ENCODE measurements around the gene FAM20B.
"Not testable (repeated sequence)": the region's sequence is repeated elsewhere in the genome, so short reads cannot be mapped to it uniquely, and the experiment has no call there.

FAM20B gene, protein sequence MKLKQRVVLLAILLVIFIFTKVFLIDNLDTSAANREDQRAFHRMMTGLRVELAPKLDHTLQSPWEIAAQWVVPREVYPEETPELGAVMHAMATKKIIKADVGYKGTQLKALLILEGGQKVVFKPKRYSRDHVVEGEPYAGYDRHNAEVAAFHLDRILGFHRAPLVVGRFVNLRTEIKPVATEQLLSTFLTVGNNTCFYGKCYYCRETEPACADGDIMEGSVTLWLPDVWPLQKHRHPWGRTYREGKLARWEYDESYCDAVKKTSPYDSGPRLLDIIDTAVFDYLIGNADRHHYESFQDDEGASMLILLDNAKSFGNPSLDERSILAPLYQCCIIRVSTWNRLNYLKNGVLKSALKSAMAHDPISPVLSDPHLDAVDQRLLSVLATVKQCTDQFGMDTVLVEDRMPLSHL

DNA sequence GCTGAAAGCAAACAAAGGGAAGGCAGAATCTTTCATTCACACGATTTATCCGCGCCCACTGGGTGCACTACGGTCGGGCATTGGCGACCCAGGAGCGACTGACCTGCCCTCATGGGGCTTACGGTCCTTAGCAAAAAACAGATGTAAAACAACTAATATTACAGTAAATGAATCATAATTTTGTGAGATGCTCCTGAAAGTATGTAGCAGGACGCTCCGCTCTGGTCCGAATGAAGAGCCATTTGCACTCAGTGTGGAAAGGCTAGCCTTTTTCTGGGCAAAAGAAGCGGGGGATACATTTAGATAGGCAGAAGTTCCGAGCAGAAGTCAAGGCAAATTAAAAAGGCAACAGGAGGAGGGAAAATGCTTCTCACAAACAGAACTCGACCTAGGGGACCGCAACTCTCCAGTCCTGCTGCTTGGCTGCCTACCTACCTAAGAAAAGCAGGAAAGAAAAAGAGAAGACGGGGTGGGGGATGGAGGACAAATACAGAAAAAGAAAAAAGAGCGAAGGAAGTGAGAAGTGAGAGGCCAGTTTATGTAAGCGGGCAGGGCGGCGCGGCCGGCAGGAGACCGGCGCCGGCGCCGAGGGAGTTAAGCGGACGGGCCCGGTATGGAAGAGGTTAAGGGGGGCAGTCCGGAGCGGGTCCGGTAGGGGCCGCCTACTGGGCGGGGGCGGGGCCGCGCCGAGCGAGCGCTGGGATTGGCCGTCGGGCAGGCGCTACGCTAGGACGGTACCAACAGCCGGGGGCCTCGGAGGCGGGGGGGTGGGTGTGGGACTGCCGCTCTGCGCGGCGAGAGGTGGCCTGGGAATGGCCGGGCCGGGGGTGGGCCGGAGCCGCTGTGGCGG is at the start of gene FAM20B:
TSS of gene FAM20B (plus strand) at position 770 of the 850 bp plus-strand sequence. CDS start 17,954 bp downstream, outside the sequence.
- in situ Hi-C loops (cut with MboI; ENCODE audit: low sequenced_read_pairs) = no loop called here

DNA sequence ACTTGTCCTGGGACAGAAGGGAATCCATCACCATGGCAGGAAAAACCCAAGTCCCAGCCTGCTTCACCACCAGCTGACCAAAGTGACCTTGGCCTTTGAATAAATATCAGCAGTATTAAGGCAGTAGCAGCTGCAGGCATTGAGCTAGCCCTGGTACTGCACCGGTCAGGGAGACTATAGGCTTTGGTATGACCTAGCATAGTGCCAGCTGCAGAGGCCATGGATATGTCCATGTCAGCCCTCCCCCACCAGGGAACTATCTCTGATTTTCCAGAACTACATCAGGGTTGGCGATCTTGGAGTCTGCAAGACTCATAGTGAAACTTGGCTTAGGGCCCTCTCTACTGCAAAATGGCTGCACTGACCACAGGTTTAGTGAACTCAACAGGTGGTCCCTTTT is 49.2 kb upstream of the FAM20B start:
- in situ Hi-C loops (cut with MboI; ENCODE audit: low sequenced_read_pairs) = no loop called here

DNA sequence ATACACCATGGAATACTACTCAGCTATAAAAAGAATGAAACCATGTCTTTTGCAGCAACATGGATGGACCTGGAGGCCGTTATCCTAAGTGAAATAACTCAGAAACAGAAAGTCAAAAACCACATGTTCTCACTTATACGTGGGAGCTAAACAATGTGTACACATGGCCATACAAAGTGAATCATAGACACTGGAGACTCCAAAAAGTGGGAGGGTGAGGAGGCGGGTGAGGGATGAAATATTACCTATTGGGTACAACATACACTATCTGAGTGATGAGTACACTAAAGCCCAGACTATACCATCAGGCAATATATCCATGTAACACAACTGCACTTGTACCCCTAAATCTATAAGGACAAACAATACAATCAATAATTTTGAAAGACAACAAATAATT is 39.5 kb upstream of the FAM20B start:
- in situ Hi-C loops (cut with MboI; ENCODE audit: low sequenced_read_pairs) = no loop called here

DNA sequence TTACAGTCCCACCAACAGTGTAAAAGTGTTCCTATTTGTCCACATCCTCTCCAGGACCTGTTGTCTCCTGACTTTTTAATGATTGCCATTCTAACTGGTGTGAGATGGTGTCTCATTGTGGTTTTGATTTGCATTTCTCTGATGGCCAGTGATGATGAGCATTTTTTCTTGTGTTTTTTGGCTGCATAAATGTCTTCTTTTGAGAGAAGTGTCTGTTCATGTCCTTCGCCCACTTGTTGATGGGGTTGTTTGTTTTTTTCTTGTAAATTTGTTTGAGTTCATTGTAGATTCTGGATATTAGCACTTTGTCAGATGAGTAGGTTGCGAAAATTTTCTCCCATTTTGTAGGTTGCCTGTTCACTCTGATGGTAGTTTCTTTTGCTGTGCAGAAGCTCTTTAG is 37.5 kb upstream of the FAM20B start:
- in situ Hi-C loops (cut with MboI; ENCODE audit: low sequenced_read_pairs) = not testable (repeated sequence)

DNA sequence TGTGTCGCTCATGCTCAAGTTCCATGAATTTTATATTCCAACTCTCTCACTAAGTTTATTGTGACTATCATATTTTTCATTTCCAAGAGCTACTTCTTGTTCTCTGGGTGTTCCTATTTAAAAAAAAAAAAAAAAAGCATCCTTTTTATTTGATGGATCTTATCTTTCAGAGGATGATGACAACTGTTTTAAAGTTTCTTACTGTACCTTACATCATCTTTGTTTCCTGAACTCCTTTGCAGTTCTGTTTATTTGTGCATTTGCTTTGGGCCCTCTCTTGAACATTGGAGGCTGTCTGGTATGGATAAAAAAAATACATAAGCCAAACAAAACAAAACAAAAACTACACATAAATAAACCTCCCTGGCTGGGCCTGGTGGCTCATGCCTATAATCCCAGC is 32.1 kb upstream of the FAM20B start:
- in situ Hi-C loops (cut with MboI; ENCODE audit: low sequenced_read_pairs) = no loop called here

DNA sequence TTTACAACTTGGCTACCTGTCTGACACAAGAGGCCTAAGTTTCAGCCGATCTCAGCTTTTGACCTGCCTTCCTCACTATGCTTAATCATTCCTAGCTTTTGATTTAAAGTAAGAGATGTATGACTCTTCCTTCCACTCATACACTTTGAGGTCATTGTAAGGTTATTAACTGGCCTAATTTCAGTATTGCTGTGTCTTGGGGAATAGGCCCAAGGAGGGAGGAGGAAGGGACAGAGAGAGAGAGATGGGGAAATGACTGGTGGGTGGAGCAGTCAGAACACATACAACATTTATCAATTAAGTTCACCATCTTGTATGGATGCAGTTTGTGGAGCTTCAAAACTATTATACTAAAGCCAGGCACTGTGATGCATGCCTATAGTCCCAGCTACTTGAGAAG is 28.3 kb upstream of the FAM20B start:
- in situ Hi-C loops (cut with MboI; ENCODE audit: low sequenced_read_pairs) = loop anchor here (5.0 kb wide), 1 partner anchor 225 kb away; no protein-coding TSS in a partner anchor

DNA sequence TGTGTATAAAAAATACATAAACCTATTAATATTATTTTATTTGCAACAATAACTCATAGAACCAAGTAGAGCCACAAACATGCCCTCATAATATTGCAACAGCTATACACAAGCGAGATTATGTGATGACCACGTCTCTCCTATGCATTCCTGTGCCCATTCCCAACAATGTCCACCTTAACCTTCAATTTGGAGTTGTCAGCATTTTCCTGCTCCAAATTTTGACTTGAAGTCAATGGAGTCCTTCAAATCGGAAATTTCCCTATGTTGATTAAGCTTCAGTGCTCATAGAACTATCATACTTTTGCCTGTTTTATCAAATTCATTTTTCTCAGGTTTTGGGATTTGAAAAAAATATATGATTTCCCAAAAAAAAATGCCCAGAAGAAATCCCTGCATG is 27.4 kb upstream of the FAM20B start:
- in situ Hi-C loops (cut with MboI; ENCODE audit: low sequenced_read_pairs) = loop anchor here (5.0 kb wide), 1 partner anchor 226 kb away; no protein-coding TSS in a partner anchor

DNA sequence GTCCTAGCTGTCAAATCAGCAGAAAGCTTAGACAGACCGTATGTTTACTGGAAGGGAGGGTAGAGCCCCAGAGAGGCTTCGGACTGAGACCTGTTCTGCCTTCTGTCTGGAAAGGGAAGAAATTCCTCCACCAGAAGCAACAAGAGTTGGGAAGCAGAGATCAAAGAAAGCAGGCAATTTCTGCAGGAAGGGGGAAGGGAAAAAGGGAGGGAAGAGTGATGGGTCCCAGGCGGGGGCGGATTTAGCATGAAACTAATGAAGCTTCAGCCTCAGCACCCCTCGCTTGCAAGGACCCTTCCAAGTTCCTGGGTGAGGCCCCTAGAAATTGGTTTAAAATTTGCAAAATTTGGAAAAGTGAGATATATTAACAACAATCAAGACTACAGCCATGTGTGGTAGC is 26.6 kb upstream of the FAM20B start:
- in situ Hi-C loops (cut with MboI; ENCODE audit: low sequenced_read_pairs) = loop anchor here (5.0 kb wide), 1 partner anchor 227 kb away; no protein-coding TSS in a partner anchor

DNA sequence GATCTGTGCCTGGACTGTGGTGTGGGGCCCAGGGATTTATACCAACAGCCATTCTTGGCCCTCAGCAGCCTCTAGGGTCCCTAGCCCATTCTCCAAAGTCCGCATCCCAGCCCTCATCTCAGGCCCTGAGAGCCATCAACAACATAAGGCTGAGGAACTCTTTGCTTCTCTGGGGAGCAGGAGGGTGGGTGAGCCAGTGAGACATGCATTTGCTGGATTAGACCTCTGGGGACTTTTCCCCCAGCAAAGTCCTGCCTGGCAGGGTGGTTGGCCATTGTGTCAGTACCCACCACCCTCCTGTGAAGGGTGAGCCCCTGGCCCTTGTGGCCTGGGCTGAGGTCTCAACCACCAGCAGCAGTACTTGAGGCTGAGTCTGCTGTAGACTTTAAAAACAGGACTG is 24.2 kb upstream of the FAM20B start:
- in situ Hi-C loops (cut with MboI; ENCODE audit: low sequenced_read_pairs) = no loop called here

DNA sequence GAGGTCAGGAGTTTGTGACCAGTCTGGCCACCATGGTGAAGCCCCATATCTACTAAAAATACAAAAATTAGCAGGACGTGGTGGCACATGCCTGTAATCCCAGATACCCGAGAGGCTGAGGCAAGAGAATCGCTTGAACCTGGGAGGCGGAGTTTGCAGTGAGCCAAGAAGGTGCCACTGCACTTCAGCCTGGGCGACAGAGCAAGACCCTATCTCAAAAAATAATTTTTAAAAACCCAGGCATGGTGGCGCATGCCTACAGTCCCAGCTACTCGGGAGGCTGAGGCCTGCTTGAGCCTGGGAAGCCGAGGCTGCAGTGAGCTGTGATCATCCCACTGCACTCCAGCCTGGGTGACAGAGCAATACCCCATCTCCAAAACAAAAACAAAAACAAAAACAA is 23.6 kb upstream of the FAM20B start:
- in situ Hi-C loops (cut with MboI; ENCODE audit: low sequenced_read_pairs) = not testable (repeated sequence)

DNA sequence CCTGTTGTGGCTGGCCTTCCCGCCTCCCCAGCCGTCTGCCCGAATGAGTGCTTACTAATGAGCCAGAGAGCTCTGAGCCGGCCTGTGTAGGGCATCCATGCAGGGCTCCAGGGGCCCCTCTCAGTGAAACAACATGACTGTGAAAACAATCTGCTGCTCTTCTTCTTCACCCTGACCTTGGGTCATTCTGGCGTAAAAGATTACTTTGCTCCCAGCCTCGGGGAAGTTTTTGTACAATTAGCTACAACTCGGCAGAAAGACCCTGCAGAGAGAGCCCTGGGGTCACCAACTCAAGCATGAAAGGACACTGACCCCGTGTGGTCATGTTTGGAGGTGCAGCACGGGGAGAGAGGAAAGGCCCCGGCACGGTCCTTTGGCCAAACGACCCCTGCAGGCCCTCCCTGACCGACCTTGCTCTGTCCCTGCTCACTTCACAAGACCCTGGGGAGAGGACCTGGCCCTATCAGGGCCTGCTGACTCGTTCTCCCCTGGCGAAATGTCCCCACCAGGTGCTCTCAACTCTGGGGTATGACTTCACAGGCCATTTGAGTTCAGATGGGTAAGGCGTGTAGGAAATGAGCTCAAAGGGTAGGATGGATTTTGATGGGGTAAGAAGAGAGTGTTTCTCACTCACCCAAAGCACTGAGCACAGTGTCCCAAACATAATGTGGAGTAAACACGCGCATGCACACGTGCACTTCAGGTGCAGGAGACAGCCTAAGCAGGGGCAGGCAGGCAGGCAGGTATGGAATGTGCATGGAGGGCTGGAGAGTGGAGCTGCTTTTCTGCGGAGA is 22.9 kb upstream of the FAM20B start:
- in situ Hi-C loops (cut with MboI; ENCODE audit: low sequenced_read_pairs) = no loop called here

DNA sequence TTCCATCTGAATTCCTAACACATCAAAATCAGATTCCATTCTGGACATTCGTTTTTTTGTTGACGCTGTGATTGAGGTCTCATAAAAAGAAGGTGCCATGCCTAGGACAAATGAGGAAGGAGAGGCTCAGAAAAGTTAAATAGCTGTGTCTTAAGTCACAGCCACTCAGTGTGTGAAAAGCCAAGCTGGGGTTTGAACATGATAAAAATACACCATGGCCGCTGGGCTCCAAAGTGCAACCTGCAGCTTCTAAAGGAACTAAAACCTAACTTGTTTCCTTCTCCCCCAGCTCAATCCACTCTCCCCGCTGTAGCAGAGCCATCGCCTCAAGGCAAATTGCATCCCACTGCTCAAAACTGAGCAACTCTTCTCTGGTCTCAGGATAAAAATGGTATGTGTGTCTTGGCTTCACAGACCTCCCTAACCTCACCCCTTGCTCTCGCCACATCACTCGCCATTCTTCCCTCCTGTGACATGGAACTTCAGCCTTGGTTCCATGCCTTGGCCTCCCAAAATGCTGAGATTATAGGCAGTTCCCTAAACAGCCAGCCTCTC is 22.1 kb upstream of the FAM20B start:
- in situ Hi-C loops (cut with MboI; ENCODE audit: low sequenced_read_pairs) = no loop called here

DNA sequence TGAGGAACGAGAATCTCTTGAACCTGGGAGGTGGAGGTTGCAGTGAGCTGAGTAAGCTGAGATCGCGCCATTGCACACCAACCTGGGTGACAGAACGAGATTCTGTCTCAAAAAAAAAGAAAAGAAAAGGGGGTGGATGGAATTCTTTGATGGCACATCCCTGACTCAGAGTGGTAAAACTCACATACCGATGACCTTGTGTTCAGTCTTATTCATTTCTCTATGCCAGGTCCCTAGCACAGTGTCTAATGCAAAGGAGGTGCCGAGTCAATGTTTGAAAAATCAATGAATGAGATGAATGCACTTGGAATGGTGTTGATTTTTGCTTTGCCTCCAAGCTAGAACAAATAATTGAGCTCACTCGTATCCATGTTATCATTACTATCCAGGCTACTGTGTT is 18.5 kb upstream of the FAM20B start:
- in situ Hi-C loops (cut with MboI; ENCODE audit: low sequenced_read_pairs) = no loop called here

DNA sequence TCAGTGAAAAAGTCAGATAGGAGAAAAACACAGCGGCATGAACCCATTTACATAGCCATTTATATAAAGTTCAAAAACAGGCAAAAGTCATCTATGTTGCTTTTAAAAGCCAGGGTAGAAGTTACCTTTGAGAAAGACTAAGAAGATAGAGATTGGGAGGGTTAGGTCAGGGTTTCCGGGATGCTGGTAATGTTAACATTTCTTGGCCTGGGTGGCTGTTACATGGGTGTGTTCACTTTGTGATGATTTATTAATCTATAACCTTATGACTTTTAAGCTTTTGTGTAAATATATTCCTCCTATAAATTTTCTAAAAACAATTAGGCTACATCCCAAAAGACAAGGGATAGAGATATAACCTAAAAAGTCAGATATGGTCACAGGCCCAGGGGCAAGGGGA is 15.0 kb upstream of the FAM20B start:
- in situ Hi-C loops (cut with MboI; ENCODE audit: low sequenced_read_pairs) = loop anchor here (10.0 kb wide), 1 partner anchor 476 kb away; no protein-coding TSS in a partner anchor

DNA sequence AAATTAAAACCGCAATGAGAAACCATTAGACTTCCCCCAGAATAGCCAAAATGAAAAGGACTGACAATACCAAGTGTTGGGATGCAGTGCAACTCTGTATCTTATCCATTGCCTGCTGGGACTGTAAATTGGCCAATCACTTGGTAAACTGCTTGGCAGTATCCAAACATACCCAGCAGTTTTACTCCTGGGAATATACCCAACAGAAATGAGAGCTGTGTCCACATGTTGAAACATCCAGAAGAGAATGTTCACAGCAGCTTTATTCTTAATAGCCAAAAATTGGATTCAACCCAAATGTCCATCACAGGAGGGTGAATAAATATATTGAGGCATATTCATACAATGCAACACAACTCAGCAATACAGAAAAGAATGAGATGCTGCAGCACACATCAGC is 13.7 kb upstream of the FAM20B start:
- in situ Hi-C loops (cut with MboI; ENCODE audit: low sequenced_read_pairs) = loop anchor here (10.0 kb wide), 1 partner anchor 477 kb away; no protein-coding TSS in a partner anchor

DNA sequence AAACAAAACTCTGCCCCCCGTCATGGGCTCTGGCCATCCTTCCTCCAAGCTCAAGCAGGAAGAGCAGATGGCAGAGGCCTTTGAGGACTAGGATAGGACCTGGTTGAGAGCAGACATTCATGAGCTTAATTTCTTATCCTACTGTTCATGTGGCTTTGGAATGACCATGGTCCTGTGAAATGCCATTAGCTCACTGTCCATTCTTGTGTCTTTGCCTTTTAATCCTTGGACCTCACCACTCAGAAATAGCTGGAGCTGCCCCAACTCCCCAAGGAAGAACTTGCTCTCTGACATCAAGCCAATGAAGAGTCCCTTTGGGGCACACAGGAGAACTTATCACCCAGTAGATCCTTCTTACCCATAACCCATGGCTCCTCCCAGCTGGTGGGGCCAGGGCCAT is 11.6 kb upstream of the FAM20B start:
- in situ Hi-C loops (cut with MboI; ENCODE audit: low sequenced_read_pairs) = loop anchor here (10.0 kb wide), 1 partner anchor 479 kb away; no protein-coding TSS in a partner anchor

DNA sequence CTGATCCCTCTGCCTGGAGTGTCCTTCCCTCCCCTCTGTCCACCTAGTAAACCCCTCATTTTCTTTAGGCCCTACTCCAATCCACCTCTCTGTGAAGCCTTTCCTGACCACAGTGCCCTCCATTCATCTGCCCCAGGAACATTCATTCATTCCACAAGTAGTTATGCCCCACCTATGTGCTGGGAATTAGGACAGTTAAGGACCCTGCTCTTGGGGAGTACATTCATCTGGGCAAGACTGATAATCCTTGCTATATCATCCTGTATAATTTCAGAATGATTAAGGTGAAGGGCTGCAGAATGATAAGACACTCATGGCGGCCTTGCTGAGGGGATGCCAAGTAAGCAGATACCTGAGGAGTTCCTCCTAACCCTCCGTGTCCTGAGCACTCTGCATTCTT is 10.3 kb upstream of the FAM20B start:
- in situ Hi-C loops (cut with MboI; ENCODE audit: low sequenced_read_pairs) = loop anchor here (10.0 kb wide), 1 partner anchor 481 kb away; no protein-coding TSS in a partner anchor

DNA sequence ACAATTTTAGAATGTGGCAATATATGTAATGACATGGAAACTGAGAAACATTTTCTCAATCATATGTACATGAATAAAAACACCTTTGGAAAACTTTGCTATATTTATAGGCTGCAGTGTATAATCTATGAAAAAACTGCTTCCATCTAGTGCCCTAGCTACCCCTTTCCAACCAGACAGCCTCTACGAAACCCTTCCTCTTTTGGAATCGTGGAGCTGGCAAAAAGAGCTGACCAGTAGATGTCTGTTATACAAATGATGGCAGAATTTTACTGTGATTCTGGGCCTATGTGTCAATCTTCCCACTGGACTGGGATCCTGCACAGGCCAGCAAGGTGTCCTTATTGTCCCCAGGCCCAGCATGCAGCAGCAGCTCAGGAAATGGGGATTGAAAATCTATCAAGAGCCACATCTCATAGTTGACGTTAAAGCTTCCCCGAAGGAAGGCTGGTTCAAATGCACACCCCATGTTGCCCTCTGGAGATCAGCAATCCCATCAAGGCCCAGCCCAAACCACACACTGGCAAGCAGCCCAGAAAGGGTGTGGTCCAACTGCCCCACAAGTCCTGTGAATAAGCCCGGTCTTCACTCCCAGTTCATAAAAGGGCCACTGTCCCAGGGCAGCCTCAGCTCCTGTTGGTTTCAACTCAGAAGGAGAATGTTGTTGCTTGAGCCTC is 8.8 kb upstream of the FAM20B start:
- in situ Hi-C loops (cut with MboI; ENCODE audit: low sequenced_read_pairs) = loop anchor here (10.0 kb wide), 1 partner anchor 482 kb away; no protein-coding TSS in a partner anchor

DNA sequence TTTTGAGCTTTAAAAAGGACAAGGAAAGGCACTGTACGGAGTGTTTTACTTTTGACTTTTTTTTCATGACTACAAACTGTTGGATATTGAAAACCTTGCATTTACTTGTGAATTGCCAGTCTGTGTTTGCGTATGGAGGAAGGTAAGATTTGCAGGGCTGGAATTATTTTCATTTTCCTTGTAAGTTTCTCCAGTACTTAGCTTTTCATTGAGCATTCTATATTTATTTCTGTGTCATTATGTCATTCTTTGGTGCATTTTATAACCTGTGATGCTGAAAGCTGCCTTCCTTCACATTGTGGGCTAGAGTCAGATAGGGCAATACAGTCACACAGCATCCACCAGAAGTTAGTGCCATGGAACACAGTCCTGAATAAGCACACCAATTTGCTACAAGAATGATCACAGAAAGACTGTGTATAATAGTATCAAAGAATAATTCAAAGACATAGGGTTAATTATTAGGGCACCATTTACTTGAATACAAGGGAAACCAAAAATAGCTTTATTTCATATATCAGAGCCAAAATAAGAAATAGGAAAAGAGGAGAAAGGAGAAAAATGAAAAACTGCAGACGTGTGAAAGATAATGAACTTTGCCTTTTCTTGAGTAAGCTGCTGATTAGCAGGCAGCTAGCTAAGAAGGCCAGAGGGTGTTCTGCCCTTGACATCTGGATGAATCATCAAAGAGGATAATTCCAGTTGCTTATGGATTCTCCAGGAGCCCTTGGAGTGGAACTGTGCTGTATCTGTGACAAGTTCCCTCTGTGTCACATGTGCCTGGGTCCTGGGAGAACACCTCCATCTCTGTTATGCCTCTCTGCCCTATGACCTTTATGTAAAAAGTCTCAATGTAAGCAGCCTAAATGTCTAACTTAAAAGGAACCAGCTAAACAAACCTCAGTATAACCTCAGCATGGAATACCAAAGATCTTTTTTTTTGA is 8.0 kb upstream of the FAM20B start:
- in situ Hi-C loops (cut with MboI; ENCODE audit: low sequenced_read_pairs) = loop anchor here (10.0 kb wide), 1 partner anchor 483 kb away; no protein-coding TSS in a partner anchor

Data from HL-60/S4 (cell line).